HG02623 (cell line): Measurements from ENCODE around the gene CCDC159.

Experiments
- ATAC-seq: cut with Tn5 transposase; IDR thresholded peaks from one replicate; pipeline ENCODE4 v1.9.1; 2021; ENCODE audit warnings: moderate library complexity; ENCODE audit not compliant: unreplicated experiment

CCDC159 gene

GRCh38 chr19:11387162-11388034 lies 41.1 kb downstream of the CCDC159 start:
- no peak for ATAC-seq

GRCh38 chr19:11390359-11390758 lies 44.0 kb downstream of the CCDC159 start:
- no peak for ATAC-seq

GRCh38 chr19:11390933-11391680 lies 44.8 kb downstream of the CCDC159 start:
- no peak for ATAC-seq

GRCh38 chr19:11397089-11397610 lies 50.8 kb downstream of the CCDC159 start:
- no peak for ATAC-seq

GRCh38 chr19:11399667-11400066 lies 53.3 kb downstream of the CCDC159 start:
- ATAC-seq, result no peak

- ATAC-seq, result no peak
Observed at GRCh38 chr19:11400798-11401197, 54.5 kb downstream of the CCDC159 start.

GRCh38 chr19:11401808-11402543 lies 55.7 kb downstream of the CCDC159 start:
- ATAC-seq, result no peak
